Caco-2 (cell line): ENCODE results near the gene GRM7. TPM values are rescaled to one million over a fixed set of nuclear protein-coding genes. Genes with fewer than 3 reads are reported as not detected.

Experiments
- BruUV-seq: library from RNA; stranded (reverse); fragments of 400-500 nt; replicated peaks from 2 replicates; lab custom pipeline; 2021; lab: Mats Ljungman, UMichigan
- CTCF ChIA-PET: fragments of 300-600 bp; sonication (Branson Sonifier 250); formaldehyde crosslinking; loops from one replicate; lab custom pipeline; 2022; ENCODE audit warnings: antibody characterized with exemption; lab: Charles Lee
- POLR2A ChIA-PET: fragments of 300-600 bp; sonication (Branson Sonifier 250); formaldehyde crosslinking; loops from one replicate; lab custom pipeline; 2022; ENCODE audit warnings: antibody characterized with exemption; lab: Charles Lee
- DNase-seq, 2 experiments: peaks; one replicate each; pipeline versions ENCODE4 v3.0.0 to v3.0.0-alpha.2; 2020 to 2022
- H3K27me3 ChIP-seq: replicated peaks from 2 replicates; pipeline ENCODE4 v1.6.0; 2011; ENCODE audit warnings: low read length; ENCODE audit not compliant: control insufficient read depth, insufficient read depth
- H3K36me3 ChIP-seq: 2 replicates; pipeline ENCODE4 v1.5.1; 2011; ENCODE audit warnings: low read length; ENCODE audit not compliant: control insufficient read depth, insufficient read depth
- H3K4me1 ChIP-seq: fragments of 250-450 bp; sonication (Bioruptor Pico); 2 replicates; pipeline ENCODE4 v1.5.1; 2020; ENCODE audit warnings: mild to moderate bottlenecking
- H3K4me3 ChIP-seq: 2 replicates; pipeline ENCODE4 v1.5.1; 2011; ENCODE audit warnings: low read depth, mild to moderate bottlenecking, control low read depth, low read length
- H3K9me3 ChIP-seq: fragments of 250-450 bp; sonication (Bioruptor Pico); 2 replicates; pipeline ENCODE4 v1.5.1; 2020; ENCODE audit warnings: mild to moderate bottlenecking, moderate library complexity
- H3K27ac Mint-ChIP-seq: one replicate; pipeline ENCODE4 v1.8.0; 2022; ENCODE audit warnings: mixed read lengths; ENCODE audit not compliant: unreplicated experiment
- H3K27me3 Mint-ChIP-seq: one replicate; pipeline ENCODE4 v1.8.0; 2022; ENCODE audit warnings: mixed read lengths; ENCODE audit not compliant: insufficient read depth, unreplicated experiment
- H3K36me3 Mint-ChIP-seq: one replicate; pipeline ENCODE4 v1.8.0; 2022; ENCODE audit warnings: mild to moderate bottlenecking, mixed read lengths; ENCODE audit not compliant: insufficient read depth, unreplicated experiment
- H3K4me1 Mint-ChIP-seq: one replicate; pipeline ENCODE4 v1.8.0; 2022; ENCODE audit warnings: low read depth, mixed read lengths; ENCODE audit not compliant: unreplicated experiment
- H3K4me3 Mint-ChIP-seq: one replicate; pipeline ENCODE4 v1.8.0; 2022; ENCODE audit warnings: mild to moderate bottlenecking, moderate library complexity, mixed read lengths; ENCODE audit not compliant: unreplicated experiment
- H3K9me3 Mint-ChIP-seq: one replicate; pipeline ENCODE4 v1.8.0; 2022; ENCODE audit warnings: mixed read lengths; ENCODE audit not compliant: unreplicated experiment
- intact Hi-C: fragments of 100-400 bp; cut with micrococcal nuclease; formaldehyde crosslinking; loops from one replicate; pipeline ENCODE4 v1.10.0; 2022; ENCODE audit not compliant: unreplicated experiment
- total RNA-seq: library from RNA; stranded (reverse); gene quantifications from 2 replicates; pipeline ENCODE4 v1.2.3, GENCODE V29; 2022
- TF ChIP-seq, protein P1 (sequence below), 2 experiments: fragments of 200-600 bp in 1 of 2; IDR thresholded peaks; 1 replicate in 1 of 2; 2 replicates in 1 of 2; pipeline versions ENCODE4 v1.5.1 to v1.8.0; 2011 to 2022; ENCODE audit warnings: antibody characterized with exemption in 1 of 2, control low read depth in 1 of 2, inconsistent platforms in 1 of 2, low read depth in 1 of 2, low read length in 1 of 2, mild to moderate bottlenecking in 1 of 2, moderate library complexity in 1 of 2; ENCODE audit not compliant: insufficient read depth in 1 of 2, severe bottlenecking in 1 of 2, unreplicated experiment in 1 of 2

The GRM7 gene
- total RNA-seq, 1 experiment from 2014 or later, result not detected

DNA sequence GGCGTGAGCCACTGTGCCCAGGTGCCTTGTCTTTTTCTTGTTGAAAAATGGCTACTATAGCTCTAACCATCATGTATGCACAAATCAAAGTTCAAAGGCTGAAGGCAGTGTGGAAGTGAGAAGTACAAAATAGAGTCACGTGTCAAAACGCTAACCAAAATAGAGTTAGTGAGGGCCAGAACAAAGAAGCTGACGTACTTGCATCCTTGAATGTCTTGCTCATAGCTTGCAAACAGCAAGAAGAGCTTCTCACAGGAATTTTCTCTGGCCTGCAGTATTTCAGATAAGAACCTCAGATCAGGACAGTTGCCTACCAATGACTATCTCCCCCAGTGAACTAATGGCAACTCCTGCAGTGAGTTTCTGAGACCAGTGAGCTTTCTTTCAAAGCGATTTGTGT lies 713.5 kb downstream of the GRM7 start:
- no peak overlapping the region for H3K4me3 Mint-ChIP-seq
- peaks cover 11% of the 10 kb centered on the region for H3K9me3 Mint-ChIP-seq
- H3K27me3 Mint-ChIP-seq, result no peaks in the 10 kb centered on the region
- no peak overlapping the region for H3K27ac Mint-ChIP-seq
- ChIA-PET POLR2A (no interaction called here), CTCF (no interaction called here)
- H3K36me3 Mint-ChIP-seq, result no peaks in the 10 kb centered on the region
- Histone ChIP-seq H3K4me3 (no peak overlapping the region), H3K9me3 (no peaks in the 10 kb centered on the region), H3K27me3 (no peaks in the 10 kb centered on the region), H3K36me3 (no peaks in the 10 kb centered on the region), H3K4me1 (no peaks in the 10 kb centered on the region)
- DNase-seq, result no peak
- no TSS peak for BruUV-seq
- no peaks in the 10 kb centered on the region for H3K4me1 Mint-ChIP-seq
- TF ChIP-seq, protein P1, sequence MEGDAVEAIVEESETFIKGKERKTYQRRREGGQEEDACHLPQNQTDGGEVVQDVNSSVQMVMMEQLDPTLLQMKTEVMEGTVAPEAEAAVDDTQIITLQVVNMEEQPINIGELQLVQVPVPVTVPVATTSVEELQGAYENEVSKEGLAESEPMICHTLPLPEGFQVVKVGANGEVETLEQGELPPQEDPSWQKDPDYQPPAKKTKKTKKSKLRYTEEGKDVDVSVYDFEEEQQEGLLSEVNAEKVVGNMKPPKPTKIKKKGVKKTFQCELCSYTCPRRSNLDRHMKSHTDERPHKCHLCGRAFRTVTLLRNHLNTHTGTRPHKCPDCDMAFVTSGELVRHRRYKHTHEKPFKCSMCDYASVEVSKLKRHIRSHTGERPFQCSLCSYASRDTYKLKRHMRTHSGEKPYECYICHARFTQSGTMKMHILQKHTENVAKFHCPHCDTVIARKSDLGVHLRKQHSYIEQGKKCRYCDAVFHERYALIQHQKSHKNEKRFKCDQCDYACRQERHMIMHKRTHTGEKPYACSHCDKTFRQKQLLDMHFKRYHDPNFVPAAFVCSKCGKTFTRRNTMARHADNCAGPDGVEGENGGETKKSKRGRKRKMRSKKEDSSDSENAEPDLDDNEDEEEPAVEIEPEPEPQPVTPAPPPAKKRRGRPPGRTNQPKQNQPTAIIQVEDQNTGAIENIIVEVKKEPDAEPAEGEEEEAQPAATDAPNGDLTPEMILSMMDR (IDR thresholded peaks at IDR 0.05; ENCODE audit: insufficient read depth in 1 of 2, low read depth in 1 of 2, low read length in 1 of 2, severe bottlenecking in 1 of 2, unreplicated experiment in 1 of 2), result no peak
- intact Hi-C loops, result no loop called here

DNA sequence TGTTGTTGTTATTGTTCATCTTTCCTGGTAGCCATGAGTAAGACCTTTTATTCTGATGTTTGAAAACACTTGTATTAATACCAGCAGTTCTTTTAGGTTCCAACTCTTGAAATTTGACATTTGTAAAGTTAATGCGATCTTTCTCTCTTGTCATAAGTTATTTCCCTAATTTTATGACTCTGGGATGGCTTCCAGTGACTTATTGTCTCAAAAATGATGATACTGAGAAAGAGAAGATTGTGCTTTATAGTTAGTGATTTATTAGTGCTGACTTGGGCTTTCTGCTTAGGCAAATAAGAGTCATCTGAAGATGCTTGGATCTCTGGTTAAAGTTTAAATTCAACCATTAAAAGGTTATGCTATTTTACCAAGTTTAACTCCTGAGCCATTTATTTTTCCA lies 715.2 kb downstream of the GRM7 start:
- Mint-ChIP-seq H3K4me1 (no peaks in the 10 kb centered on the region), H3K9me3 (peaks cover 9% of the 10 kb centered on the region), H3K27ac (no peak overlapping the region), H3K4me3 (no peak overlapping the region), H3K36me3 (no peaks in the 10 kb centered on the region), H3K27me3 (no peaks in the 10 kb centered on the region)
- DNase-seq, result no peak
- Histone ChIP-seq H3K36me3 (no peaks in the 10 kb centered on the region), H3K4me1 (no peaks in the 10 kb centered on the region), H3K9me3 (no peaks in the 10 kb centered on the region), H3K27me3 (no peaks in the 10 kb centered on the region), H3K4me3 (no peak overlapping the region)
- intact Hi-C loops, result no loop called here
- ChIA-PET CTCF (no interaction called here), POLR2A (no interaction called here)
- TF ChIP-seq, protein P1 (IDR thresholded peaks at IDR 0.05; ENCODE audit: insufficient read depth in 1 of 2, low read depth in 1 of 2, low read length in 1 of 2, severe bottlenecking in 1 of 2, unreplicated experiment in 1 of 2), result no peak
- no TSS peak for BruUV-seq

DNA sequence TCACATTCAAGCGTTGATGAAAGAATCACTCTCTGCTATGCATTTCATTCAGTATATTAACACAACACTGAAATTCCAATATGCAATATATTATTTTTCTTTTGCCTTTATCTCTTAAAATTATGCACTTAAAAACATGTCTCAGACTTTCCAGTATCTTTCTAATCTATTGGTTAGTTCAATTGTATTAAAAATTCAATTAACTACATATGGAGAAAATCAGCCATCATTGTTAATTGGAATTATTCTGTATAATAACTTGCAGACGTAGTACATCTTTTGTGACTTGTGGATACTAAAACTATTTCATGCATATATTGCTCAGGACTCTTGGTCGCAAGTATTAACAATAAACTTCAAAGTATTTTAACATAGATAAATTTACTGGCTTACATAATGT lies 715.6 kb downstream of the GRM7 start:
- H3K36me3 Mint-ChIP-seq, result no peaks in the 10 kb centered on the region
- POLR2A ChIA-PET, result no interaction called here
- CTCF ChIA-PET, result no interaction called here

More for the DNA sequence above, 715.6 kb downstream of the GRM7 start:
- DNase-seq, result no peak
- Mint-ChIP-seq H3K4me3 (no peak overlapping the region), H3K4me1 (no peaks in the 10 kb centered on the region), H3K9me3 (peaks cover 5% of the 10 kb centered on the region), H3K27ac (no peak overlapping the region), H3K27me3 (no peaks in the 10 kb centered on the region)
- Histone ChIP-seq H3K36me3 (no peaks in the 10 kb centered on the region), H3K4me1 (no peaks in the 10 kb centered on the region), H3K27me3 (no peaks in the 10 kb centered on the region), H3K4me3 (no peak overlapping the region), H3K9me3 (no peaks in the 10 kb centered on the region)
- TF ChIP-seq, protein P1 (IDR thresholded peaks at IDR 0.05; ENCODE audit: insufficient read depth in 1 of 2, low read depth in 1 of 2, low read length in 1 of 2, severe bottlenecking in 1 of 2, unreplicated experiment in 1 of 2), result no peak
- no TSS peak for BruUV-seq
- intact Hi-C loops, result no loop called here
